HepG2 (cell line): Measurements from ENCODE around the gene GALNTL6. TPM values are rescaled to one million over a fixed set of nuclear protein-coding genes. Genes with fewer than 3 reads are reported as not detected.

Experiments
- ATAC-seq: fragments of 200-7000 bp; cut with Tn5 transposase; 3 replicates; pipeline ENCODE4 v1.9.1; 2020; ENCODE audit warnings: mild to moderate bottlenecking, moderate library complexity
- BruUV-seq: library from RNA; stranded (reverse); fragments of 400-500 nt; replicated peaks from 2 replicates; lab custom pipeline; 2021; lab: Mats Ljungman, UMichigan
- CTCF ChIA-PET: fragments of 300-600 bp; formaldehyde crosslinking; extraction: SDS; loops from one replicate; lab custom pipeline; 2021; ENCODE audit warnings: low total read pairs, inconsistent platforms, low intra/inter-chr PET ratio; lab: Yijun Ruan, JAX
- POLR2A ChIA-PET: fragments of 350-600 bp; sonication (Branson Sonifier 250); formaldehyde crosslinking; loops from one replicate; lab custom pipeline; 2020; ENCODE audit warnings: antibody characterized with exemption, inconsistent platforms; lab: Yijun Ruan, JAX
- DNase-seq: peaks from one replicate; pipeline ENCODE4 v3.0.0-alpha.2; 2015; ENCODE audit warnings: low spot score
- FAIRE-seq: peaks from 3 replicates; lab custom pipeline; 2011; peaks lifted over from hg19 to GRCh38; lab: Jason Lieb, UNC
- H2AFZ ChIP-seq: one replicate; pipeline ENCODE4 v1.6.1; 2011; ENCODE audit warnings: low read length, inconsistent platforms
- H3K27ac ChIP-seq: fragments of 300-600 bp; 3 replicates; pipeline ENCODE4 v1.8.0; 2011; ENCODE audit warnings: mixed run types, mild to moderate bottlenecking, mixed read lengths, low read length, inconsistent platforms; ENCODE audit not compliant: insufficient read depth; ENCODE audit errors: extremely low read length
- H3K27me3 ChIP-seq, 2 experiments: fragments of 200-600 bp in 1 of 2; 2 replicates in 1 of 2; 3 replicates in 1 of 2; pipeline versions ENCODE4 v1.6.0 to v1.8.0; 2011; ENCODE audit warnings: low read length in 2 of 2, mild to moderate bottlenecking in 2 of 2, moderate library complexity in 2 of 2, inconsistent platforms in 1 of 2; ENCODE audit not compliant: insufficient read depth in 2 of 2, control insufficient read depth in 1 of 2
- H3K36me3 ChIP-seq, 2 experiments: fragments of 200-600 bp in 1 of 2; replicated peaks in 1 of 2; 2 replicates in 1 of 2; 3 replicates in 1 of 2; pipeline versions ENCODE4 v1.5.1 to v1.8.0; 2011; ENCODE audit warnings: low read length in 2 of 2, inconsistent platforms in 1 of 2; ENCODE audit not compliant: insufficient read depth in 2 of 2, control insufficient read depth in 1 of 2
- H3K4me1 ChIP-seq: 2 replicates; pipeline ENCODE4 v1.5.1; 2012; ENCODE audit warnings: low read length, inconsistent platforms; ENCODE audit not compliant: insufficient read depth
- H3K4me2 ChIP-seq: 2 replicates; pipeline ENCODE4 v1.6.0; 2011; ENCODE audit warnings: low read depth, low read length, inconsistent platforms
- H3K4me3 ChIP-seq, 3 experiments: fragments of 200-600 bp in 1 of 3; sonication (generic), shearing (Covaris generic) in 1 of 3; replicated peaks in 1 of 3; 2 replicates each; pipeline ENCODE4 v1.5.1; 2011 to 2016; ENCODE audit warnings: low read length in 3 of 3, inconsistent platforms in 2 of 3, low read depth in 2 of 3, mild to moderate bottlenecking in 2 of 3, control low read depth in 1 of 3, mixed read lengths in 1 of 3; ENCODE audit not compliant: insufficient read depth in 1 of 3
- H3K79me2 ChIP-seq: one replicate; pipeline ENCODE4 v1.6.1; 2011; ENCODE audit warnings: low read length, inconsistent platforms; ENCODE audit not compliant: insufficient read depth
- H3K9ac ChIP-seq: 2 replicates; pipeline ENCODE4 v1.6.0; 2011; ENCODE audit warnings: mild to moderate bottlenecking, low read depth, low read length, inconsistent platforms; ENCODE audit not compliant: insufficient read depth
- H3K9me3 ChIP-seq: 2 replicates; pipeline ENCODE4 v1.5.1; 2012; ENCODE audit warnings: mild to moderate bottlenecking, low read length
- H4K20me1 ChIP-seq: 2 replicates; pipeline ENCODE4 v1.6.0; 2011; ENCODE audit warnings: inconsistent platforms, mild to moderate bottlenecking, low read length, moderate library complexity; ENCODE audit not compliant: insufficient read depth
- ARID5B ChIP-seq: IDR thresholded peaks from 2 replicates; pipeline ENCODE4 v1.4.0; 2020; ENCODE audit warnings: mild to moderate bottlenecking, missing genetic modification reagents
- DMTF1 ChIP-seq: sonication (generic); formaldehyde crosslinking; IDR thresholded peaks from 2 replicates; pipeline ENCODE4 v1.4.0; 2020; ENCODE audit warnings: mild to moderate bottlenecking, missing genetic modification reagents
- PHF21A ChIP-seq: sonication (generic); formaldehyde crosslinking; IDR thresholded peaks from 2 replicates; pipeline ENCODE4 v1.5.0; 2020; ENCODE audit warnings: mild to moderate bottlenecking, missing genetic modification reagents
- RFX1 ChIP-seq: fragments of 450-650 bp; IDR thresholded peaks from 2 replicates; pipeline ENCODE4 v1.6.1; 2017
- SIN3B ChIP-seq: fragments of 150-350 bp; IDR thresholded peaks from 2 replicates; pipeline ENCODE4 v1.6.1; 2014; ENCODE audit warnings: low read length
- TAF15 ChIP-seq: fragments of 200-400 bp; formaldehyde crosslinking; IDR thresholded peaks from one replicate; pipeline ENCODE4 v1.6.1; 2018; ENCODE audit warnings: mild to moderate bottlenecking, low read depth, low read length; ENCODE audit not compliant: poor library complexity, severe bottlenecking
- ZNF30 ChIP-seq: sonication (generic); formaldehyde crosslinking; IDR thresholded peaks from 2 replicates; pipeline ENCODE4 v1.5.0; 2020; ENCODE audit warnings: mild to moderate bottlenecking, missing genetic modification reagents
- ZNF543 ChIP-seq: sonication (generic); formaldehyde crosslinking; IDR thresholded peaks from 2 replicates; pipeline ENCODE4 v1.4.0; 2020; ENCODE audit warnings: mild to moderate bottlenecking, missing genetic modification reagents
- ZNF556 ChIP-seq: sonication (generic); formaldehyde crosslinking; IDR thresholded peaks from 2 replicates; pipeline ENCODE4 v1.4.0; 2020; ENCODE audit warnings: mild to moderate bottlenecking, missing genetic modification reagents, borderline replicate concordance
- ZNF619 ChIP-seq: sonication (generic); formaldehyde crosslinking; IDR thresholded peaks from 2 replicates; pipeline ENCODE4 v1.4.0; 2020; ENCODE audit warnings: mild to moderate bottlenecking, missing genetic modification reagents
- ZUFSP ChIP-seq: sonication (generic); formaldehyde crosslinking; IDR thresholded peaks from 2 replicates; pipeline ENCODE4 v1.9.0; 2021; ENCODE audit warnings: missing genetic modification reagents, mild to moderate bottlenecking, borderline replicate concordance
- in situ Hi-C: cut with HindIII; loops from 2 replicates; pipeline ENCODE4 v1.10.0; 2017; ENCODE audit warnings: low pct_unique_long_range_greater_than_20kb; ENCODE audit not compliant: extremely low pct_ligation_motif_present
- intact Hi-C: fragments of 100-400 bp; cut with micrococcal nuclease; formaldehyde crosslinking; loops from one replicate; pipeline ENCODE4 v1.10.0; 2022; ENCODE audit not compliant: unreplicated experiment
- polyA plus RNA-seq, 8 experiments: library from polyadenylated mRNA; depleted of rRNA in 3 of 8; stranded (reverse) in 7 of 8; unstranded in 1 of 8; fragments of >200 nt; fragmentation: Illumina TruSeq in 4 of 8; extraction: Trizol in 4 of 8; gene quantifications; 2 replicates each; pipeline versions ENCODE4 v1.2.1 to v1.2.3, GENCODE V29; 2011 to 2016; ENCODE audit warnings: low read depth in 4 of 8, missing spikeins in 1 of 8, mixed read lengths in 1 of 8; ENCODE audit not compliant: insufficient read depth in 1 of 8
- total RNA-seq, 5 experiments: library from RNA; depleted of rRNA; stranded (reverse); fragments of >200 nt; fragmentation: Illumina TruSeq; extraction: Trizol; gene quantifications; 2 replicates each; pipeline ENCODE4 v1.2.3, GENCODE V29; 2016; ENCODE audit warnings: low read depth in 1 of 5
- TF ChIP-seq, protein P1 (sequence below): sonication (generic); formaldehyde crosslinking; IDR thresholded peaks from 2 replicates; pipeline ENCODE4; 2020; ENCODE audit warnings: missing genetic modification reagents, mild to moderate bottlenecking, borderline replicate concordance
- TF ChIP-seq, protein P2 (sequence below): IDR thresholded peaks from 2 replicates; pipeline ENCODE4 v1.6.1; 2016; ENCODE audit warnings: missing compliant biosample characterization, missing genetic modification reagents, borderline replicate concordance

The GALNTL6 gene
- total and polyA plus RNA-seq, 2 of the 13 experiments (the other 11 are each of a cell fraction or from before 2014, with no cell fraction given): not detected

DNA sequence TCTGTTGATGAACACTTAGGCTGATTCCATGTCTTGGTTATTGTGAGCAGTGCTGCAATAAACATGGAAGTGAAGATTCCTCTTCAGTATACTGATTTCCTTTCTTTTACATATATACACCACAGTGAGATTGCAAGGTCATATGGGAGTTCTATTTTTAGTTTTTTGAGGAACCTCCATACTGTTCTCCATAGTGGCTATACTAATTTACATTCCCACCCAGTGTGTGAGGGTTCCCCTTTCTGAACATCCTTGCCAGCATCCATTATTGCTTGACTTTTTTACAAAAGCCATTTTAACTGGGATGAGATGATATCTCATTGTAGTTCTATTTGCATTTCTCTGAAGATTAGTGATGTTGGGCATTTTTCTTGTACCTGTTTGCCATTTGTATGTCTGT, 1274.9 kb downstream of the GALNTL6 start:
- H3K27ac ChIP-seq: no peak overlapping the region
- BruUV-seq: no TSS peak
- CTCF ChIA-PET: no interaction called here
- no peaks in the 10 kb centered on the region for H3K36me3 ChIP-seq
- no peak overlapping the region for H2AFZ ChIP-seq
- no peaks in the 10 kb centered on the region for H3K4me1 ChIP-seq
- intact Hi-C loops (no loop called here), in situ Hi-C loops (no loop called here)
- POLR2A ChIA-PET: no interaction called here
- H3K9ac ChIP-seq: no peak overlapping the region
- FAIRE-seq (no peak), DNase-seq (no peak), ATAC-seq (no peak)
- no peaks in the 10 kb centered on the region for H4K20me1 ChIP-seq
- H3K4me3 ChIP-seq: no peak overlapping the region
- H3K79me2 ChIP-seq: no peaks in the 10 kb centered on the region
- H3K9me3 ChIP-seq: no peaks in the 10 kb centered on the region
- H3K27me3 ChIP-seq: no peaks in the 10 kb centered on the region
- H3K4me2 ChIP-seq: no peak overlapping the region
- TF ChIP-seq, protein P1, sequence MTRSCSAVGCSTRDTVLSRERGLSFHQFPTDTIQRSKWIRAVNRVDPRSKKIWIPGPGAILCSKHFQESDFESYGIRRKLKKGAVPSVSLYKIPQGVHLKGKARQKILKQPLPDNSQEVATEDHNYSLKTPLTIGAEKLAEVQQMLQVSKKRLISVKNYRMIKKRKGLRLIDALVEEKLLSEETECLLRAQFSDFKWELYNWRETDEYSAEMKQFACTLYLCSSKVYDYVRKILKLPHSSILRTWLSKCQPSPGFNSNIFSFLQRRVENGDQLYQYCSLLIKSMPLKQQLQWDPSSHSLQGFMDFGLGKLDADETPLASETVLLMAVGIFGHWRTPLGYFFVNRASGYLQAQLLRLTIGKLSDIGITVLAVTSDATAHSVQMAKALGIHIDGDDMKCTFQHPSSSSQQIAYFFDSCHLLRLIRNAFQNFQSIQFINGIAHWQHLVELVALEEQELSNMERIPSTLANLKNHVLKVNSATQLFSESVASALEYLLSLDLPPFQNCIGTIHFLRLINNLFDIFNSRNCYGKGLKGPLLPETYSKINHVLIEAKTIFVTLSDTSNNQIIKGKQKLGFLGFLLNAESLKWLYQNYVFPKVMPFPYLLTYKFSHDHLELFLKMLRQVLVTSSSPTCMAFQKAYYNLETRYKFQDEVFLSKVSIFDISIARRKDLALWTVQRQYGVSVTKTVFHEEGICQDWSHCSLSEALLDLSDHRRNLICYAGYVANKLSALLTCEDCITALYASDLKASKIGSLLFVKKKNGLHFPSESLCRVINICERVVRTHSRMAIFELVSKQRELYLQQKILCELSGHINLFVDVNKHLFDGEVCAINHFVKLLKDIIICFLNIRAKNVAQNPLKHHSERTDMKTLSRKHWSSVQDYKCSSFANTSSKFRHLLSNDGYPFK (CRISPR knock-in tag): no peak
- TF ChIP-seq ZUFSP (CRISPR knock-in tag) (no peak), ZNF619 (CRISPR knock-in tag) (no peak), ARID5B (no peak), ZNF30 (CRISPR knock-in tag) (no peak), RFX1 (no peak), DMTF1 (CRISPR knock-in tag) (no peak), SIN3B (no peak), TAF15 (no peak), ZNF556 (CRISPR knock-in tag) (no peak), PHF21A (CRISPR knock-in tag) (no peak), ZNF543 (CRISPR knock-in tag) (no peak)
- TF ChIP-seq, protein P2, sequence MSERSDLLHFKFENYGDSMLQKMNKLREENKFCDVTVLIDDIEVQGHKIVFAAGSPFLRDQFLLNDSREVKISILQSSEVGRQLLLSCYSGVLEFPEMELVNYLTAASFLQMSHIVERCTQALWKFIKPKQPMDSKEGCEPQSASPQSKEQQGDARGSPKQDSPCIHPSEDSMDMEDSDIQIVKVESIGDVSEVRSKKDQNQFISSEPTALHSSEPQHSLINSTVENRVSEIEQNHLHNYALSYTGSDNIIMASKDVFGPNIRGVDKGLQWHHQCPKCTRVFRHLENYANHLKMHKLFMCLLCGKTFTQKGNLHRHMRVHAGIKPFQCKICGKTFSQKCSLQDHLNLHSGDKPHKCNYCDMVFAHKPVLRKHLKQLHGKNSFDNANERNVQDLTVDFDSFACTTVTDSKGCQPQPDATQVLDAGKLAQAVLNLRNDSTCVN: no peak
